HepG2 (cell line): ENCODE data around the gene ARL16. TPM values are rescaled to one million over a fixed set of nuclear protein-coding genes. Genes with fewer than 3 reads are reported as not detected.
A peak's percentile ranks its signal among the peaks of the same experiment; 100 is the strongest.

Experiments
- BATF2 ChIP-seq: sonication (generic); formaldehyde crosslinking; IDR thresholded peaks from 2 replicates; pipeline ENCODE4 v1.8.0; 2022; ENCODE audit warnings: mild to moderate bottlenecking, missing genetic modification reagents, moderate library complexity
- CERS6 ChIP-seq: sonication (generic); formaldehyde crosslinking; IDR thresholded peaks from 2 replicates; pipeline ENCODE4 v1.5.0; 2020; ENCODE audit warnings: missing genetic modification reagents
- DRAP1 ChIP-seq: IDR thresholded peaks from 2 replicates; pipeline ENCODE4 v1.6.1; 2016; ENCODE audit warnings: missing genetic modification reagents, missing compliant biosample characterization
- GZF1 ChIP-seq: sonication (generic); formaldehyde crosslinking; IDR thresholded peaks from 2 replicates; pipeline ENCODE4 v1.5.1; 2020; ENCODE audit warnings: mild to moderate bottlenecking, missing genetic modification reagents
- KDM5B ChIP-seq: sonication (generic); formaldehyde crosslinking; IDR thresholded peaks from 2 replicates; pipeline ENCODE4 v1.4.0; 2020; ENCODE audit warnings: missing genetic modification reagents, mild to moderate bottlenecking, borderline replicate concordance
- MEIS2 ChIP-seq: sonication (generic); formaldehyde crosslinking; IDR thresholded peaks from 2 replicates; pipeline ENCODE4 v1.9.0; 2021; ENCODE audit warnings: mild to moderate bottlenecking, missing genetic modification reagents
- NFE2L1 ChIP-seq: sonication (generic); formaldehyde crosslinking; IDR thresholded peaks from 2 replicates; pipeline ENCODE4 v1.4.0; 2020; ENCODE audit warnings: missing genetic modification reagents, mild to moderate bottlenecking, borderline replicate concordance
- PHF21A ChIP-seq: sonication (generic); formaldehyde crosslinking; IDR thresholded peaks from 2 replicates; pipeline ENCODE4 v1.5.0; 2020; ENCODE audit warnings: mild to moderate bottlenecking, missing genetic modification reagents
- RARA ChIP-seq: IDR thresholded peaks from 2 replicates; pipeline ENCODE4 v1.6.1; 2016; ENCODE audit warnings: missing genetic modification reagents, missing compliant biosample characterization
- RBAK ChIP-seq: sonication (generic); formaldehyde crosslinking; IDR thresholded peaks from 2 replicates; pipeline ENCODE4 v1.5.1; 2020; ENCODE audit warnings: mild to moderate bottlenecking, missing genetic modification reagents
- SMC3 ChIP-seq: IDR thresholded peaks from 2 replicates; pipeline ENCODE4 v1.6.1; 2011; ENCODE audit warnings: low read length, improper control_type of control experiment
- TBX3 ChIP-seq: fragments of 450-650 bp; IDR thresholded peaks from 2 replicates; pipeline ENCODE4 v1.6.1; 2017; ENCODE audit warnings: antibody characterized with exemption, mild to moderate bottlenecking, inconsistent platforms, borderline replicate concordance
- TRAFD1 ChIP-seq: sonication (generic); formaldehyde crosslinking; IDR thresholded peaks from 2 replicates; pipeline ENCODE4 v1.5.1; 2020; ENCODE audit warnings: missing genetic modification reagents, mild to moderate bottlenecking, borderline replicate concordance
- ZEB1 ChIP-seq: IDR thresholded peaks from 2 replicates; pipeline ENCODE4 v1.6.1; 2012; ENCODE audit warnings: mild to moderate bottlenecking, low read depth, inconsistent platforms; ENCODE audit not compliant: insufficient replicate concordance
- ZNF326 ChIP-seq: sonication (generic); formaldehyde crosslinking; IDR thresholded peaks from 2 replicates; pipeline ENCODE4 v1.4.0; 2020; ENCODE audit warnings: missing genetic modification reagents, borderline replicate concordance
- ZNF329 ChIP-seq: sonication (generic); formaldehyde crosslinking; IDR thresholded peaks from 2 replicates; pipeline ENCODE4 v1.9.0; 2021; ENCODE audit warnings: low read depth, mild to moderate bottlenecking, missing genetic modification reagents
- ZNF468 ChIP-seq: sonication (generic); formaldehyde crosslinking; IDR thresholded peaks from 2 replicates; pipeline ENCODE4 v1.8.0; 2022; ENCODE audit warnings: mild to moderate bottlenecking, moderate library complexity, missing genetic modification reagents
- ZNF777 ChIP-seq: sonication (generic); formaldehyde crosslinking; IDR thresholded peaks from 2 replicates; pipeline ENCODE4 v1.4.0; 2020; ENCODE audit warnings: missing genetic modification reagents
- ZNF780A ChIP-seq: sonication (generic); formaldehyde crosslinking; IDR thresholded peaks from 2 replicates; pipeline ENCODE4 v1.8.0; 2022; ENCODE audit warnings: mild to moderate bottlenecking, missing genetic modification reagents, moderate library complexity
- ZNF816 ChIP-seq: sonication (generic); formaldehyde crosslinking; IDR thresholded peaks from 2 replicates; pipeline ENCODE4 v1.8.0; 2022; ENCODE audit warnings: missing genetic modification reagents, mild to moderate bottlenecking, borderline replicate concordance
- polyA plus RNA-seq, 8 experiments: library from polyadenylated mRNA; depleted of rRNA in 3 of 8; stranded (reverse) in 7 of 8; unstranded in 1 of 8; fragments of >200 nt; fragmentation: Illumina TruSeq in 4 of 8; extraction: Trizol in 4 of 8; gene quantifications; 2 replicates each; pipeline versions ENCODE4 v1.2.1 to v1.2.3, GENCODE V29; 2011 to 2016; ENCODE audit warnings: low read depth in 4 of 8, missing spikeins in 1 of 8, mixed read lengths in 1 of 8; ENCODE audit not compliant: insufficient read depth in 1 of 8
- total RNA-seq, 5 experiments: library from RNA; depleted of rRNA; stranded (reverse); fragments of >200 nt; fragmentation: Illumina TruSeq; extraction: Trizol; gene quantifications; 2 replicates each; pipeline ENCODE4 v1.2.3, GENCODE V29; 2016; ENCODE audit warnings: low read depth in 1 of 5
- TF ChIP-seq, protein P1 (sequence below): sonication (generic); formaldehyde crosslinking; conservative IDR thresholded peaks from 2 replicates; pipeline ENCODE4 v1.4.0; 2020; ENCODE audit warnings: mild to moderate bottlenecking, missing genetic modification reagents, moderate library complexity

The ARL16 gene
- total and polyA plus RNA-seq, 2 of the 13 experiments (the other 11 are each of a cell fraction or from before 2014, with no cell fraction given): 20.8 to 30.8 TPM

DNA sequence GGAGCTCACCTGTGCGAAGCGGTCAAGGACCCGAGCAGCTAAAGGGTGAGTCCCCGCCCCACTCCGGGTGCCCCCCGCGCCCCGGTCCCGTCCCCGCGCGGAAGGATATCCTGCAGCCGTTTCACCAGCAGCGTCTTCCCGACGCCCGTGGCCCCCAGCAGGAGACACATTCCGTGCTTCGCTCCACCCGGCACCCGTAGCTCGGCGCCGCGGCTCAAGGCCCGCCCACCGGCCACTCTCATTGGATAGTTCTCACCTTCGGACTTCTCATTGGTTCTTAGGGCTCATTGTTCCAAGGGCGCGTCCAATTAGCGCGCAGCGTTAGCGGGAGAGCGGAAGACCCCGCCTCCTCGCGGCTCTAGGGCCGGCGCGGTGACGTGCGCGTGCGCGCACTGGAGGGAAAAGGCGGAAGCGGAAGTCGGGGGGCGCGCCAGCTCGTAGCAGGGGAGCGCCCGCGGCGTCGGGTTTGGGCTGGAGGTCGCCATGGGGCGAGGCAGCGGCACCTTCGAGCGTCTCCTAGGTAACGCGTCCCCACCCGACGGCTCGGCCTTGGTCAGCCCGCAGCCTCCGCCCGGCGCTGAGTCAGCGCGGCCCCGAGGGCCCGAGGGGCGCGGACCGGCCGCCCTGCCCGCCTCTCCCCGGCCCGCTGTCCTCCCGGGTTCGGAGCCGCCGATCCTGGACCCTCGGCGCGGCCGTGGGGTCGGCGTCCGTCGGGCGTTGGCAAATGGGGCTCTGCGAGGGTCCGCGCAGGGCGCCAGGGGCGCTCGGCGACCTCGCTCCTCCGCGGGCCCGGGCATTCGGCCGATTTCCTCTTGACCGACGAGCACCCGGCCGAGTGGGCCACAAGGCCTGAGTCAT is at the start of gene ARL16, which contains the start of gene HGS (continued):
- TF ChIP-seq, protein P1, sequence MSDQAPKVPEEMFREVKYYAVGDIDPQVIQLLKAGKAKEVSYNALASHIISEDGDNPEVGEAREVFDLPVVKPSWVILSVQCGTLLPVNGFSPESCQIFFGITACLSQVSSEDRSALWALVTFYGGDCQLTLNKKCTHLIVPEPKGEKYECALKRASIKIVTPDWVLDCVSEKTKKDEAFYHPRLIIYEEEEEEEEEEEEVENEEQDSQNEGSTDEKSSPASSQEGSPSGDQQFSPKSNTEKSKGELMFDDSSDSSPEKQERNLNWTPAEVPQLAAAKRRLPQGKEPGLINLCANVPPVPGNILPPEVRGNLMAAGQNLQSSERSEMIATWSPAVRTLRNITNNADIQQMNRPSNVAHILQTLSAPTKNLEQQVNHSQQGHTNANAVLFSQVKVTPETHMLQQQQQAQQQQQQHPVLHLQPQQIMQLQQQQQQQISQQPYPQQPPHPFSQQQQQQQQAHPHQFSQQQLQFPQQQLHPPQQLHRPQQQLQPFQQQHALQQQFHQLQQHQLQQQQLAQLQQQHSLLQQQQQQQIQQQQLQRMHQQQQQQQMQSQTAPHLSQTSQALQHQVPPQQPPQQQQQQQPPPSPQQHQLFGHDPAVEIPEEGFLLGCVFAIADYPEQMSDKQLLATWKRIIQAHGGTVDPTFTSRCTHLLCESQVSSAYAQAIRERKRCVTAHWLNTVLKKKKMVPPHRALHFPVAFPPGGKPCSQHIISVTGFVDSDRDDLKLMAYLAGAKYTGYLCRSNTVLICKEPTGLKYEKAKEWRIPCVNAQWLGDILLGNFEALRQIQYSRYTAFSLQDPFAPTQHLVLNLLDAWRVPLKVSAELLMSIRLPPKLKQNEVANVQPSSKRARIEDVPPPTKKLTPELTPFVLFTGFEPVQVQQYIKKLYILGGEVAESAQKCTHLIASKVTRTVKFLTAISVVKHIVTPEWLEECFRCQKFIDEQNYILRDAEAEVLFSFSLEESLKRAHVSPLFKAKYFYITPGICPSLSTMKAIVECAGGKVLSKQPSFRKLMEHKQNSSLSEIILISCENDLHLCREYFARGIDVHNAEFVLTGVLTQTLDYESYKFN (CRISPR knock-in tag): peak; percentile 40
- TF ChIP-seq MEIS2 (CRISPR knock-in tag) (peak; percentile 67), ZNF329 (CRISPR knock-in tag) (no peak), ZEB1 (no peak), ZNF777 (CRISPR knock-in tag) (peak; percentile 97), NFE2L1 (CRISPR knock-in tag) (no peak), ZNF780A (CRISPR knock-in tag) (no peak), GZF1 (CRISPR knock-in tag) (0 out of 2 replicates have a peak, but pooled peaks have one; percentile 14), ZNF468 (CRISPR knock-in tag) (no peak), KDM5B (CRISPR knock-in tag) (peak; percentile 55; the same call in 1 of the 2 replicates), SMC3 (no peak), BATF2 (CRISPR knock-in tag) (peak; percentile 78; the same call in 1 of the 2 replicates), DRAP1 (CRISPR knock-in tag) (peak; percentile 85), TBX3 (peak; percentile 55; the same call in 1 of the 2 replicates), ZNF326 (CRISPR knock-in tag) (no peak), RBAK (CRISPR knock-in tag) (no peak), CERS6 (CRISPR knock-in tag) (no peak), ZNF816 (CRISPR knock-in tag) (0 out of 2 replicates have a peak, but pooled peaks have one; percentile 27), PHF21A (peak; percentile 42; the same call in 1 of the 2 replicates), TRAFD1 (no peak), RARA (0 out of 2 replicates have a peak, but pooled peaks have one; percentile 9)
